Stromal cell of bone marrow (primary cell): ENCODE data around the gene POLD1.
"Not testable (repeated sequence)": the region's sequence is repeated elsewhere in the genome, so short reads cannot be mapped to it uniquely, and the experiment has no call there.

Experiments
- DNase-seq: peaks from one replicate; pipeline ENCODE4 v3.0.0-alpha.2; 2012; ENCODE audit warnings: low read depth

Gene POLD1

GRCh38 chr19:50390952-50391351, 6.8 kb downstream of the POLD1 start:
- not testable (repeated sequence) for DNase-seq

GRCh38 chr19:50392759-50393158, 8.6 kb downstream of the POLD1 start:
- DNase-seq, result no peak

- DNase-seq, result no peak
Observed at GRCh38 chr19:50393589-50393988, 9.4 kb downstream of the POLD1 start.

GRCh38 chr19:50394017-50394416, 9.9 kb downstream of the POLD1 start:
- no peak for DNase-seq

- no peak for DNase-seq
Observed at GRCh38 chr19:50398675-50399367, 14.7 kb downstream of the POLD1 start.

- no peak for DNase-seq
Observed at GRCh38 chr19:50399368-50399745, 15.2 kb downstream of the POLD1 start.

- no peak for DNase-seq
Observed at GRCh38 chr19:50401605-50402450, 17.7 kb downstream of the POLD1 start.

GRCh38 chr19:50402544-50403301, 18.6 kb downstream of the POLD1 start:
- no peak for DNase-seq

GRCh38 chr19:50406156-50406820, 22.1 kb downstream of the POLD1 start:
- no peak for DNase-seq

- DNase-seq, result no peak
Observed at GRCh38 chr19:50406829-50407228, 22.7 kb downstream of the POLD1 start.

GRCh38 chr19:50409347-50409746, 25.2 kb downstream of the POLD1 start:
- DNase-seq, result no peak

GRCh38 chr19:50410109-50410508, 26.0 kb downstream of the POLD1 start:
- no peak for DNase-seq

- no peak for DNase-seq
Observed at GRCh38 chr19:50412419-50412818, 28.3 kb downstream of the POLD1 start.

- DNase-seq, result no peak
Observed at GRCh38 chr19:50413096-50413495, 28.9 kb downstream of the POLD1 start.

GRCh38 chr19:50413531-50413930, 29.4 kb downstream of the POLD1 start:
- no peak for DNase-seq

- peak; percentile 12 for DNase-seq
Observed at GRCh38 chr19:50414864-50415660, 30.9 kb downstream of the POLD1 start.

- no peak for DNase-seq
Observed at GRCh38 chr19:50415661-50416033, 31.5 kb downstream of the POLD1 start.

- DNase-seq, result no peak
Observed at GRCh38 chr19:50416034-50416977, 32.2 kb downstream of the POLD1 start.

GRCh38 chr19:50417111-50418081, 33.2 kb downstream of the POLD1 start:
- no peak for DNase-seq
